ENCODE measurements around the gene PPP1R36. TPM values are rescaled to one million over a fixed set of nuclear protein-coding genes. Genes with fewer than 3 reads are reported as not detected.

The PPP1R36 gene
- total and polyA plus RNA-seq, 2 of the 8 experiments (the other 6 are each of a cell fraction or from before 2014, with no cell fraction given): 0.39 to 0.93 TPM

GRCh38 chr14:64518229-64518628 lies 31.5 kb upstream of the PPP1R36 start:
- no peak overlapping the region for H3K9ac ChIP-seq (replicated peaks in 1 of 4; ENCODE audit: extremely low read depth in 1 of 4, low read depth in 3 of 4, low read length in 3 of 4)
- H3K18ac ChIP-seq (ENCODE audit: extremely low read depth, low read length): no peak overlapping the region
- no peak overlapping the region for H3K4ac ChIP-seq (replicated peaks; ENCODE audit: insufficient read length, low read depth, low read length)
- H3K4me2 ChIP-seq (ENCODE audit: insufficient read depth in 1 of 2, low read depth in 2 of 2, low read length in 2 of 2): no peak overlapping the region
- 94% methylated on average over 4 of the region's 4 CpGs; no CpG with 5 or more reads in 1 of the 2 experiments for WGBS, 2 experiments (ENCODE audit: extremely low coverage in 1 of 2, insufficient coverage in 1 of 2, insufficient read length in 1 of 2, insufficient replicate concordance in 2 of 2, low coverage in 1 of 2, low lambda C conversion rate in 2 of 2, missing lambda C conversion rate in 1 of 2)
- H4K8ac ChIP-seq (ENCODE audit: extremely low read depth, insufficient read depth, low read length): no peak overlapping the region
- no peak overlapping the region for H2BK120ac ChIP-seq (replicated peaks; ENCODE audit: low read depth, low read length)
- peaks cover 0 to 15% (median 6%) of the 10 kb centered on the region in 4 experiments; a peak in 5 of 8 replicates for H3K36me3 ChIP-seq (ENCODE audit: control insufficient read depth in 2 of 4, insufficient read depth in 4 of 4, low read length in 3 of 4)
- H2BK20ac ChIP-seq (ENCODE audit: low read length): no peak overlapping the region
- H4K20me1 ChIP-seq (replicated peaks in 1 of 2; ENCODE audit: control insufficient read depth in 1 of 2, insufficient read depth in 2 of 2, low read length in 2 of 2): peaks cover 1 to 2% of the 10 kb centered on the region in 2 experiments
- H3K23me2 ChIP-seq (ENCODE audit: low read depth, low read length): no peaks in the 10 kb centered on the region
- DNase-seq (ENCODE audit: low read depth in 1 of 2, low spot score in 2 of 2): no peak
- no peak for FAIRE-seq
- no peak overlapping the region for H2AK5ac ChIP-seq (ENCODE audit: low read depth, low read length)
- H2BK5ac ChIP-seq (ENCODE audit: low read depth, low read length): no peak overlapping the region
- no peak overlapping the region for H4K5ac ChIP-seq (ENCODE audit: insufficient read length, low read depth, low read length)
- no peak overlapping the region for H2BK12ac ChIP-seq (ENCODE audit: low read depth, low read length)
- POLR2A ChIA-PET (ENCODE audit: partially characterized antibody): interaction anchor here (5.5 kb wide), 1 partner anchor 22 kb away, joined by 27 read pairs; the partner anchor contains the start of gene HSPA2
- no peak overlapping the region for H3K56ac ChIP-seq (replicated peaks; ENCODE audit: insufficient read length, low read depth, low read length)
- H2AFZ ChIP-seq (ENCODE audit: low read length): no peak overlapping the region
- H2BK15ac ChIP-seq (ENCODE audit: low read length): no peak overlapping the region
- H3K27ac ChIP-seq (ENCODE audit: low read depth, low read length): no peak overlapping the region
- H3K79me2 ChIP-seq (ENCODE audit: control insufficient read depth in 1 of 2, insufficient read depth in 2 of 2, low read length in 2 of 2): peaks cover 0 to 64% of the 10 kb centered on the region in 2 experiments; a peak in 2 of 4 replicates
- H3K4me3 ChIP-seq (ENCODE audit: extremely low read depth in 1 of 4, insufficient read depth in 2 of 4, low read depth in 3 of 4, low read length in 4 of 4): no peak overlapping the region
- no peaks in the 10 kb centered on the region for H3K27me3 ChIP-seq (replicated peaks in 1 of 4; ENCODE audit: control insufficient read depth in 3 of 4, extremely low read depth in 1 of 4, insufficient read depth in 3 of 4, low read length in 3 of 4)
- no peak overlapping the region for H3K23ac ChIP-seq (ENCODE audit: insufficient read length)
- H3K79me1 ChIP-seq (ENCODE audit: low read depth, low read length): peaks cover 3% of the 10 kb centered on the region
- H3K4me1 ChIP-seq (replicated peaks in 1 of 4; ENCODE audit: control insufficient read depth in 3 of 4, insufficient read depth in 4 of 4, low read length in 3 of 4): no peaks in the 10 kb centered on the region
- H3K14ac ChIP-seq (ENCODE audit: insufficient read length): no peak overlapping the region
- no peak overlapping the region for H4K91ac ChIP-seq (replicated peaks; ENCODE audit: insufficient read length, low read length)
- H3K9me3 ChIP-seq (ENCODE audit: insufficient read depth in 2 of 2, low read depth in 1 of 2, low read length in 1 of 2): no peaks in the 10 kb centered on the region; a peak in 1 of 4 replicates
- CTCF ChIA-PET (ENCODE audit: partially characterized antibody): interaction anchor here (1.0 kb wide), 1 partner anchor 22 kb away, joined by 5 read pairs; the partner anchor contains the start of gene HSPA2
- no peak for TF ChIP-seq KDM1A (IDR thresholded peaks at IDR 0.05; ENCODE audit: borderline replicate concordance, low read length)
- TF ChIP-seq NANOG (IDR thresholded peaks at IDR 0.05; ENCODE audit: insufficient read depth, low read depth, low read length, poor library complexity, severe bottlenecking): no peak
- TF ChIP-seq TBP (IDR thresholded peaks at IDR 0.05; ENCODE audit: low read depth, low read length): no peak
- TF ChIP-seq HDAC2 (IDR thresholded peaks at IDR 0.05; ENCODE audit: borderline replicate concordance in 1 of 2, low read depth in 2 of 2, low read length in 2 of 2): no peak
- TF ChIP-seq EZH2 (IDR thresholded peaks at IDR 0.05; ENCODE audit: low read depth, low read length, severe bottlenecking): no peak
- no peak for TF ChIP-seq ATF3 (IDR thresholded peaks at IDR 0.05; ENCODE audit: insufficient read depth, low read depth, low read length)
- TF ChIP-seq CBX5 (IDR thresholded peaks at IDR 0.05; ENCODE audit: low read depth, low read length): no peak
- no peak for TF ChIP-seq MAX (IDR thresholded peaks at IDR 0.05)
- no peak for TF ChIP-seq ATF2 (IDR thresholded peaks at IDR 0.05; ENCODE audit: low read length)
